ENCODE data around the gene MRPL42.

Gene MRPL42

GRCh38 chr12:93500201-93500600 is 32.9 kb downstream of the MRPL42 start:
- DNase-seq (ENCODE audit: low spot score), result no peak

GRCh38 chr12:93500667-93501066 is 33.4 kb downstream of the MRPL42 start:
- DNase-seq (ENCODE audit: low spot score), result no peak

- DNase-seq (ENCODE audit: low spot score), result peak; percentile 42
Measured at GRCh38 chr12:93502802-93503623, 35.7 kb downstream of the MRPL42 start.

GRCh38 chr12:93507165-93507564 is 39.9 kb downstream of the MRPL42 start:
- no peak for DNase-seq (ENCODE audit: low spot score)

GRCh38 chr12:93509506-93509905 is 42.2 kb downstream of the MRPL42 start:
- DNase-seq (ENCODE audit: low spot score), result no peak

GRCh38 chr12:93514853-93515252 is 47.5 kb downstream of the MRPL42 start:
- peak; percentile 45 for DNase-seq (ENCODE audit: low spot score)

- peak; percentile 25 for DNase-seq (ENCODE audit: low spot score)
Measured at GRCh38 chr12:93518725-93519124, 51.4 kb downstream of the MRPL42 start.

- no peak for DNase-seq (ENCODE audit: low spot score)
Measured at GRCh38 chr12:93519859-93520258, 52.5 kb downstream of the MRPL42 start.

GRCh38 chr12:93520454-93520853 is 53.1 kb downstream of the MRPL42 start:
- DNase-seq (ENCODE audit: low spot score), result no peak

- peak; percentile 27 for DNase-seq (ENCODE audit: low spot score)
Measured at GRCh38 chr12:93521225-93522080, 54.1 kb downstream of the MRPL42 start.

- no peak for DNase-seq (ENCODE audit: low spot score)
Measured at GRCh38 chr12:93524386-93525133, 57.2 kb downstream of the MRPL42 start.

- DNase-seq (ENCODE audit: low spot score), result peak; percentile 87
Measured at GRCh38 chr12:93526786-93527428, 59.6 kb downstream of the MRPL42 start.

GRCh38 chr12:93530358-93530757 is 63.0 kb downstream of the MRPL42 start:
- DNase-seq (ENCODE audit: low spot score), result no peak

GRCh38 chr12:93533310-93533709 is 66.0 kb downstream of the MRPL42 start:
- DNase-seq (ENCODE audit: low spot score), result no peak

- no peak for DNase-seq (ENCODE audit: low spot score)
Measured at GRCh38 chr12:93536111-93536765, 68.9 kb downstream of the MRPL42 start.

GRCh38 chr12:93536766-93537488 is 69.6 kb downstream of the MRPL42 start:
- DNase-seq (ENCODE audit: low spot score), result peak; percentile 69

GRCh38 chr12:93537769-93538168 is 70.5 kb downstream of the MRPL42 start:
- no peak for DNase-seq (ENCODE audit: low spot score)

- no peak for DNase-seq (ENCODE audit: low spot score)
Measured at GRCh38 chr12:93539821-93540220, 72.5 kb downstream of the MRPL42 start.

- DNase-seq (ENCODE audit: low spot score), result no peak
Measured at GRCh38 chr12:93540466-93540865, 73.2 kb downstream of the MRPL42 start.

- no peak for DNase-seq (ENCODE audit: low spot score)
Measured at GRCh38 chr12:93541578-93542225, 74.4 kb downstream of the MRPL42 start.

Data from kidney tubule cell (primary cell).